Adipocyte (in vitro differentiated cells): ENCODE data around the gene PIK3C3.

ENCODE experiments used
- DNase-seq: peaks from one replicate; pipeline ENCODE4 v3.0.0-alpha.2; 2015; ENCODE audit warnings: low read depth
- H3K27me3 ChIP-seq: replicated peaks from 2 replicates; pipeline ENCODE4 v1.7.0; 2013; ENCODE audit warnings: mild to moderate bottlenecking, low read length, moderate library complexity; ENCODE audit not compliant: control insufficient read depth, insufficient read depth
- H3K36me3 ChIP-seq: 2 replicates; pipeline ENCODE4 v1.7.0; 2013; ENCODE audit warnings: low read length, mild to moderate bottlenecking, moderate library complexity; ENCODE audit not compliant: control insufficient read depth, insufficient read depth, severe bottlenecking
- H3K4me1 ChIP-seq: 2 replicates; pipeline ENCODE4 v1.7.0; 2013; ENCODE audit warnings: mild to moderate bottlenecking, low read length, moderate library complexity; ENCODE audit not compliant: control insufficient read depth, insufficient read depth
- H3K4me3 ChIP-seq: 2 replicates; pipeline ENCODE4 v1.7.0; 2013; ENCODE audit warnings: mild to moderate bottlenecking, low read length, moderate library complexity
- H3K9ac ChIP-seq: 2 replicates; pipeline ENCODE4 v1.7.0; 2013; ENCODE audit warnings: mild to moderate bottlenecking, low read length, moderate library complexity
- H3K9me3 ChIP-seq: 2 replicates; pipeline ENCODE4 v1.7.0; 2013; ENCODE audit warnings: mild to moderate bottlenecking, low read length, moderate library complexity; ENCODE audit not compliant: control insufficient read depth

The PIK3C3 gene

GRCh38 chr18:41936471-41937134 lies 18.4 kb upstream of the PIK3C3 start:
- H3K9ac ChIP-seq = peak overlapping the region; percentile 37
- H3K27me3 ChIP-seq = peaks cover 3% of the 10 kb centered on the region
- peak; percentile 13 for DNase-seq
- no peaks in the 10 kb centered on the region for H3K36me3 ChIP-seq
- H3K9me3 ChIP-seq = peaks cover 2% of the 10 kb centered on the region
- peak overlapping the region; percentile 21 for H3K4me3 ChIP-seq
- H3K4me1 ChIP-seq = peaks cover 47% of the 10 kb centered on the region

DNA sequence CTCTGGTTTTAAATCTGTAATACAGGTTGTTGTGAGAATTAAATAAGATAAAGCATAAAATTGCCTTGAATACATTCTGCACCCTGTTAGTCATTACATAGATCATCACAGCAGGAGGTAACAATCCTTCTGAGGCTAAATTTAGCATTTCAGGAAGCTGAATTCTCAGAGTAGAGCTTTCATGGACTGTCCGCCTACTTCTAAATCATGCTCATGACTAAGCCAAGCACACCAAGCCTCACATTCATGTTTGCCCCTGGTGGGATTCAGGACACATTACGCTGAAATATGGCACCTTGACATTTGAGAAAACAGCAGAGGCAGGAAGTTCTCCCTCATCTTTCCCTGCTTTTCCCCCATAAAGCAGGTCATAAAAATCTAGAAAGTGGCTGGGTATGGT lies 16.6 kb upstream of the PIK3C3 start:
- Histone ChIP-seq H3K9ac (no peak overlapping the region), H3K36me3 (no peaks in the 10 kb centered on the region), H3K4me3 (no peak overlapping the region), H3K4me1 (peaks cover 47% of the 10 kb centered on the region), H3K9me3 (no peaks in the 10 kb centered on the region), H3K27me3 (no peaks in the 10 kb centered on the region)
- DNase-seq = peak; percentile 61

GRCh38 chr18:41939326-41939725 lies 15.7 kb upstream of the PIK3C3 start:
- Histone ChIP-seq H3K9me3 (no peaks in the 10 kb centered on the region), H3K9ac (no peak overlapping the region), H3K4me1 (peaks cover 47% of the 10 kb centered on the region), H3K4me3 (no peak overlapping the region), H3K27me3 (no peaks in the 10 kb centered on the region), H3K36me3 (no peaks in the 10 kb centered on the region)
- no peak for DNase-seq

DNA sequence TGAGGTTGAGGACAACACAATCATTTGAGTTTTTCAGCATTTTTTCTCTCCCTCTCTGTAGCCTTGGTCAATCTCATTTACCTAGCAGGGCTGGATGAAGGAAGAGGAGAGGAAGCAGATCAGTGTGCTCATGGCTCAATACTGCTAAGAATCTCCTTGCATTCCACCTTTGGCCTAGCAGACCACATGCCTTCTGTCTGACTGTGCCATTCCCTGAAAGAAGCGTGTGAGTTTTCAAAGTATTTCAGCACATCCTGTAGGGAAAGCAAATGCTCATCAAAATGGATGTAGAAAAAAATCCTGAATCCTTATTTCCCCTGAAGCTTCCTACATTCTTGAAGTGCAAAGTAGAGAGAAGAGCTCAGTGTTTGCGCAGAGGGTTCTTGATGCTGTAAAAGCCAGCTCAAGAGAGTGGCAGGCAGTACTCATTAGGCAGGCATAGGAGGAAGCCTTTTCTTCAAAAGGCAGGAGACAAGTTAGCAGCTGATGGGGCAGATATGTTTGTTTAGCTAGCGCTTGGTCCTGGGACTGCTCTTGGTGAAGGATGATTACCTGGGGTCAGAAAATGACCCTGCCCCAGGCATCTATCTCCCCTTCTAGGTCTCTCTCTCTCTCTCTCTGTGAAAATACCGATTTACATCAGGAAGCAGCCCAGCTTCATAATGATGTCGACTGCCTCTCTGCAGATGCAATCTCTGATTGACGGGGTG lies 14.4 kb upstream of the PIK3C3 start:
- no peaks in the 10 kb centered on the region for H3K27me3 ChIP-seq
- H3K9me3 ChIP-seq = no peaks in the 10 kb centered on the region
- H3K36me3 ChIP-seq = no peaks in the 10 kb centered on the region
- peak; percentile 80 for DNase-seq
- no peak overlapping the region for H3K4me3 ChIP-seq
- H3K4me1 ChIP-seq = peaks cover 47% of the 10 kb centered on the region
- peak overlapping the region; percentile 4 for H3K9ac ChIP-seq

DNA sequence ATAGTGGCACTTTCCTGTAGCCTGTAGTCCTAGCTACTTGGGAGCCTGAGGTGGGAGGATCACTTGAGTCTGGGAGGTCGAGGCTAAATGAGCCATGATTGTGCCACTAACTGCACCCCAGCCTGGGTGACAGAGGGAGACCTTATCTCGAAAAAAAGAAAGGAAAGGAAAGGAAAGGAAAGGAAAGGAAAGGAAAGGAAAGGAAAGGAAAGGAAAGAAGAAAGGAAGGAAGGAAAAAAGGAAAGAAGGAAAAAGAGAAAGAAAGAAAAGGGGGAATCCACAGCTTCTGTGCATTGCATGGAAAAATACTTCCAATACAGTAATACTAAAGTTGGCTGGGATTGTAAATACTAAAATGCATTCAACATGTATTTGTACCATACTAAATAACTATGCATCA lies 12.8 kb upstream of the PIK3C3 start:
- Histone ChIP-seq H3K9me3 (no peaks in the 10 kb centered on the region), H3K9ac (no peak overlapping the region), H3K4me3 (no peak overlapping the region), H3K27me3 (no peaks in the 10 kb centered on the region), H3K36me3 (no peaks in the 10 kb centered on the region), H3K4me1 (peaks cover 34% of the 10 kb centered on the region)
- no peak for DNase-seq

- Histone ChIP-seq H3K27me3 (no peaks in the 10 kb centered on the region), H3K36me3 (no peaks in the 10 kb centered on the region), H3K9ac (no peak overlapping the region), H3K9me3 (no peaks in the 10 kb centered on the region), H3K4me1 (no peaks in the 10 kb centered on the region), H3K4me3 (no peak overlapping the region)
- DNase-seq = no peak
These were observed 6.4 kb upstream of the PIK3C3 start for GRCh38 chr18:41948544-41949110.

GRCh38 chr18:41949206-41949920 lies 5.7 kb upstream of the PIK3C3 start:
- H3K4me1 ChIP-seq = no peaks in the 10 kb centered on the region
- H3K36me3 ChIP-seq = no peaks in the 10 kb centered on the region
- H3K4me3 ChIP-seq = no peak overlapping the region
- no peak for DNase-seq
- H3K9me3 ChIP-seq = no peaks in the 10 kb centered on the region
- H3K27me3 ChIP-seq = no peaks in the 10 kb centered on the region
- H3K9ac ChIP-seq = no peak overlapping the region

GRCh38 chr18:41955688-41956087 lies 654 bp downstream of the PIK3C3 start:
- Histone ChIP-seq H3K4me3 (peak overlapping the region; percentile 96), H3K9ac (peak overlapping the region; percentile 94), H3K36me3 (peaks cover 29% of the 10 kb centered on the region), H3K27me3 (no peaks in the 10 kb centered on the region), H3K9me3 (no peaks in the 10 kb centered on the region), H3K4me1 (peaks cover 22% of the 10 kb centered on the region)
- peak; percentile 23 for DNase-seq

GRCh38 chr18:41959045-41959444 lies 4.0 kb downstream of the PIK3C3 start:
- peaks cover 57% of the 10 kb centered on the region for H3K36me3 ChIP-seq
- H3K9ac ChIP-seq = no peak overlapping the region
- no peaks in the 10 kb centered on the region for H3K27me3 ChIP-seq
- H3K4me1 ChIP-seq = peaks cover 22% of the 10 kb centered on the region
- DNase-seq = no peak
- H3K9me3 ChIP-seq = no peaks in the 10 kb centered on the region
- no peak overlapping the region for H3K4me3 ChIP-seq

DNA sequence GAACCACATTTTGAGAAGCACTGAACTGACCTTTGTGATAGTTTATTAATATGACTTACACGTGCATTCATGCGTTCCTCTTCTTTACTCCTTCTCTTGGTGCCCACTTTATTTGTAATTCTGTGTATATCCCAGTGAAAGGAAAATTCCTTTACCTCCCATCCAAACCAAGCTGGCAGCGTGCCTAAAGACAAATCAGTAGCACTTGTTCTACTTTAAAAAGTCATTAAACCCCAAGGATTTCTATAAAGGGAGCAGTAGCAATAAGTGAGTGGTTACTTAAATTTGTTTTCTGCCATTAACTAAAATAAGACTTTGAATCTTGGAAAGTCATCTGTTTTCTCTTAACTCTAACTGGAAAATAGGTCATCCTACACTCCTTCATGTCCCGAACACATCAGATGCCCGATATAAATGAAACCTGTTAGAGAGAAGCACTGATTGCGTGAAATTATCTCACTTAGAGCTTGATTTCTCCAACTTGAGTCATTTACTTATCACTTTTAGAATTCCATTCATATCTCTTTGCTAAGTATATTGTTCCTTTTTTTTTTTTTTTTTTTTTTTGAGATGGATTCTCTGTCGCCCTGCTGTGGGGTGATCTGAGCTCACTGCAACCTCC lies 10.7 kb downstream of the PIK3C3 start:
- Histone ChIP-seq H3K4me3 (no peak overlapping the region), H3K9ac (no peak overlapping the region), H3K27me3 (no peaks in the 10 kb centered on the region), H3K4me1 (peaks cover 18% of the 10 kb centered on the region), H3K36me3 (peaks cover 61% of the 10 kb centered on the region), H3K9me3 (no peaks in the 10 kb centered on the region)
- peak; percentile 22 for DNase-seq

- no peaks in the 10 kb centered on the region for H3K27me3 ChIP-seq
- no peak for DNase-seq
- no peaks in the 10 kb centered on the region for H3K9me3 ChIP-seq
- peaks cover 18% of the 10 kb centered on the region for H3K4me1 ChIP-seq
- H3K9ac ChIP-seq = no peak overlapping the region
- no peak overlapping the region for H3K4me3 ChIP-seq
- peaks cover 62% of the 10 kb centered on the region for H3K36me3 ChIP-seq
These were observed 11.9 kb downstream of the PIK3C3 start for GRCh38 chr18:41966943-41967342.
